K562 (cell line): ENCODE measurements around the gene ACVR2B. TPM values are rescaled to one million over a fixed set of nuclear protein-coding genes. Genes with fewer than 3 reads are reported as not detected.

ENCODE experiments used
- CHCHD3 ChIP-seq: fragments of 250-450 bp; sonication (Bioruptor Pico); IDR thresholded peaks from 2 replicates; pipeline ENCODE4 v2.1.2; 2022; ENCODE audit warnings: mild to moderate bottlenecking
- L3MBTL2 ChIP-seq: fragments of 450-650 bp; IDR thresholded peaks from 2 replicates; pipeline ENCODE4 v1.6.1; 2016; ENCODE audit warnings: mild to moderate bottlenecking, moderate library complexity
- LARP7 ChIP-seq: fragments of 450-650 bp; IDR thresholded peaks from 2 replicates; pipeline ENCODE4 v1.6.1; 2016
- NELFE ChIP-seq: IDR thresholded peaks from 2 replicates; pipeline ENCODE4 v1.6.1; 2011; ENCODE audit warnings: mild to moderate bottlenecking; ENCODE audit not compliant: insufficient read depth, insufficient read length
- NR1H2 ChIP-seq: sonication (generic); formaldehyde crosslinking; IDR thresholded peaks from 2 replicates; pipeline ENCODE4 v1.4.0; 2020; ENCODE audit warnings: mild to moderate bottlenecking, missing genetic modification reagents
- PHTF2 ChIP-seq: fragments of 250-450 bp; sonication (Bioruptor Pico); IDR thresholded peaks from 2 replicates; pipeline ENCODE4 v1.5.0; 2021; ENCODE audit warnings: mild to moderate bottlenecking
- POLR2AphosphoS5 ChIP-seq: IDR thresholded peaks from 2 replicates; pipeline ENCODE4 v1.6.1; 2011; ENCODE audit warnings: mild to moderate bottlenecking, low read depth, low read length, moderate library complexity; ENCODE audit not compliant: control insufficient read depth, insufficient read depth
- THRAP3 ChIP-seq: fragments of 450-650 bp; IDR thresholded peaks from 2 replicates; pipeline ENCODE4 v1.6.1; 2016; ENCODE audit warnings: mild to moderate bottlenecking, inconsistent platforms, borderline replicate concordance
- YBX1 ChIP-seq: fragments of 450-650 bp; IDR thresholded peaks from 2 replicates; pipeline ENCODE4 v1.7.1; 2016; ENCODE audit warnings: mild to moderate bottlenecking
- ZNF24 ChIP-seq: fragments of 450-650 bp; IDR thresholded peaks from 2 replicates; pipeline ENCODE4 v1.6.1; 2016
- ZNF668 ChIP-seq: fragments of 250-450 bp; sonication (Bioruptor Pico); IDR thresholded peaks from 2 replicates; pipeline ENCODE4 v1.8.0; 2022; ENCODE audit warnings: mild to moderate bottlenecking, inconsistent platforms
- polyA plus RNA-seq, 8 experiments: library from polyadenylated mRNA; depleted of rRNA in 4 of 8; stranded (reverse) in 5 of 8; unstranded in 3 of 8; fragments of >200 nt; fragmentation: Nextera tagmentation in 2 of 8; fragmentation: Illumina TruSeq in 1 of 8; extraction: Ambion mirVana in 2 of 8; extraction: Trizol in 1 of 8; gene quantifications; 2 replicates each; pipeline versions ENCODE4 v1.2.1 to v1.2.3, GENCODE V29; 2011 to 2014; ENCODE audit warnings: inconsistent platforms in 1 of 8, missing spikeins in 1 of 8
- total RNA-seq, 7 experiments: library from RNA; depleted of rRNA in 6 of 7; stranded (reverse); fragments of >200 nt in 6 of 7; fragmentation: Illumina TruSeq in 2 of 7; extraction: Trizol in 2 of 7; gene quantifications; 2 replicates each; pipeline versions ENCODE4 v1.2.1 to v1.2.3, GENCODE V29; 2011 to 2021; ENCODE audit warnings: low replicate concordance in 1 of 7
- TF ChIP-seq, protein P1 (sequence below): fragments of 450-650 bp; IDR thresholded peaks from 2 replicates; pipeline ENCODE4 v1.6.1; 2016; ENCODE audit warnings: low read depth
- TF ChIP-seq, protein P2 (sequence below): fragments of 450-650 bp; conservative IDR thresholded peaks from 2 replicates; pipeline ENCODE4 v1.6.1; 2016; ENCODE audit warnings: missing genetic modification characterization, low read depth, mild to moderate bottlenecking, control low read depth, missing compliant biosample characterization
- TF ChIP-seq, protein P3 (sequence below): IDR thresholded peaks from 2 replicates; pipeline ENCODE4 v1.6.1; 2011; ENCODE audit warnings: borderline replicate concordance, low read depth, mild to moderate bottlenecking, moderate library complexity, low read length; ENCODE audit not compliant: insufficient read depth, poor library complexity, severe bottlenecking
- TF ChIP-seq, protein P4 (sequence below): fragments of 450-650 bp; IDR thresholded peaks from 2 replicates; pipeline ENCODE4 v1.6.1; 2016; ENCODE audit warnings: low read depth, mild to moderate bottlenecking, moderate library complexity

ACVR2B gene
- total and polyA plus RNA-seq, 9 of the 15 experiments (the other 6 are each of a cell fraction or from before 2014, with no cell fraction given) = 1.8 to 23.7 (median 7.1) TPM

DNA sequence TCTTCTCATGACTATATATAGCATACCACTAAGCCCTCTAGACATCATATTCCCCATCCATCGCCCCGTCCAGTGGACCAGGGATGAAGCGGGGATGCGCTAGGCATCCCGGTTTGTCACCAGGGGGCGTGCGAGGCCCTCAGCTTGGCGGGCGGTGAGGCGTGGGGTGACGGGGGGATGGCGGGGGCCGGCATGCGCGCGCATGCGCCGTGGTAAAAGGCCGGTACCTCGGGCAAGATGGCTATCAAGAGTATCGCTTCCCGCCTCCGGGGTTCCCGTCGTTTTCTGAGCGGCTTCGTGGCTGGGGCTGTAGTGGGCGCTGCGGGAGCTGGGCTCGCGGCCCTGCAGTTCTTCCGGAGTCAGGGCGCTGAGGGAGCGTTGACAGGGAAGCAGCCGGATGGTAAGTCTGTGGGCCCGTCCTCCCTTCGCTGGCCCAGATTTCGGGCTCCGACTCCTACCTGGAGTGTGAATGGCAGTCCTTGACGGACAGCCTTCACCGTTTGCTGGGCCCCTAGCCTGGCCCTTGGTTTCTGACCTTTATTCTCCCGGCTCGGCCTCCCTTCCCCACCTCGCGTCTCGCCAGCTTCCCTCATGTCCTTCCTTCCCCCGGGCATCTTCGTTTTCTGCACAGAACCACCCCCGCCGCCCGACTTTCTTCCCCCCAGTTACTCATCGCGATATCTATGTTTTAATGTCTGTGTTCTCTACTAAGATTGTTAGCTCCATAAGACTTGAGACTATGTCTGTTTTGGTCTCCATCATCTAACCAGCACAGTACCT is 42.6 kb downstream of the ACVR2B start, which contains the start of gene EXOG (continued):
- TF ChIP-seq, protein P1, sequence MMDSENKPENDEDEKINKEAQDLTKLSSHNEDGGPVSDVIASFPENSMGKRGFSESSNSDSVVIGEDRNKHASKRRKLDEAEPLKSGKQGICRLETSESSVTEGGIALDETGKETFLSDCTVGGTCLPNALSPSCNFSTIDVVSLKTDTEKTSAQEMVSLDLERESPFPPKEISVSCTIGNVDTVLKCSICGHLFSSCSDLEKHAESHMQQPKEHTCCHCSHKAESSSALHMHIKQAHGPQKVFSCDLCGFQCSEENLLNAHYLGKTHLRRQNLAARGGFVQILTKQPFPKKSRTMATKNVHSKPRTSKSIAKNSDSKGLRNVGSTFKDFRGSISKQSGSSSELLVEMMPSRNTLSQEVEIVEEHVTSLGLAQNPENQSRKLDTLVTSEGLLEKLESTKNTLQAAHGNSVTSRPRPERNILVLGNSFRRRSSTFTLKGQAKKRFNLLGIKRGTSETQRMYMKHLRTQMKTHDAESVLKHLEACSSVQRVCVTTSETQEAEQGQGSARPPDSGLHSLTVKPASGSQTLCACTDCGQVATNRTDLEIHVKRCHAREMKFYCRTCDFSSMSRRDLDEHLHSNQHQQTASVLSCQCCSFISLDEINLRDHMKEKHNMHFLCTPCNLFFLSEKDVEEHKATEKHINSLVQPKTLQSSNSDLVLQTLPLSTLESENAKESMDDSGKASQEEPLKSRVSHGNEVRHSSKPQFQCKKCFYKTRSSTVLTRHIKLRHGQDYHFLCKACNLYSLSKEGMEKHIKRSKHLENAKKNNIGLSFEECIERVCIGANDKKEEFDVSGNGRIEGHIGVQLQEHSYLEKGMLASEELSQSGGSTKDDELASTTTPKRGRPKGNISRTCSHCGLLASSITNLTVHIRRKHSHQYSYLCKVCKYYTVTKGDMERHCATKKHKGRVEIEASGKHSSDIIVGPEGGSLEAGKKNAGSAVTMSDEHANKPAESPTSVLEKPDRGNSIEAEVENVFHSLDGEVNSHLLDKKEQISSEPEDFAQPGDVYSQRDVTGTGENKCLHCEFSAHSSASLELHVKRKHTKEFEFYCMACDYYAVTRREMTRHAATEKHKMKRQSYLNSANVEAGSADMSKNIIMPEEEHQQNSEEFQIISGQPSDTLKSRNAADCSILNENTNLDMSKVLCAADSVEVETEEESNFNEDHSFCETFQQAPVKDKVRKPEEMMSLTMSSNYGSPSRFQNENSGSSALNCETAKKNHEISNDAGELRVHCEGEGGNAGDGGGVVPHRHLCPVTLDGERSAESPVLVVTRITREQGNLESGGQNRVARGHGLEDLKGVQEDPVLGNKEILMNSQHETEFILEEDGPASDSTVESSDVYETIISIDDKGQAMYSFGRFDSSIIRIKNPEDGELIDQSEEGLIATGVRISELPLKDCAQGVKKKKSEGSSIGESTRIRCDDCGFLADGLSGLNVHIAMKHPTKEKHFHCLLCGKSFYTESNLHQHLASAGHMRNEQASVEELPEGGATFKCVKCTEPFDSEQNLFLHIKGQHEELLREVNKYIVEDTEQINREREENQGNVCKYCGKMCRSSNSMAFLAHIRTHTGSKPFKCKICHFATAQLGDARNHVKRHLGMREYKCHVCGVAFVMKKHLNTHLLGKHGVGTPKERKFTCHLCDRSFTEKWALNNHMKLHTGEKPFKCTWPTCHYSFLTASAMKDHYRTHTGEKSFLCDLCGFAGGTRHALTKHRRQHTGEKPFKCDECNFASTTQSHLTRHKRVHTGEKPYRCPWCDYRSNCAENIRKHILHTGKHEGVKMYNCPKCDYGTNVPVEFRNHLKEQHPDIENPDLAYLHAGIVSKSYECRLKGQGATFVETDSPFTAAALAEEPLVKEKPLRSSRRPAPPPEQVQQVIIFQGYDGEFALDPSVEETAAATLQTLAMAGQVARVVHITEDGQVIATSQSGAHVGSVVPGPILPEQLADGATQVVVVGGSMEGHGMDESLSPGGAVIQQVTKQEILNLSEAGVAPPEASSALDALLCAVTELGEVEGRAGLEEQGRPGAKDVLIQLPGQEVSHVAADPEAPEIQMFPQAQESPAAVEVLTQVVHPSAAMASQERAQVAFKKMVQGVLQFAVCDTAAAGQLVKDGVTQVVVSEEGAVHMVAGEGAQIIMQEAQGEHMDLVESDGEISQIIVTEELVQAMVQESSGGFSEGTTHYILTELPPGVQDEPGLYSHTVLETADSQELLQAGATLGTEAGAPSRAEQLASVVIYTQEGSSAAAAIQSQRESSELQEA = peak; percentile 80
- TF ChIP-seq CHCHD3 (CRISPR knock-in tag) (no peak), ZNF24 (peak; percentile 45; the same call in 1 of the 2 replicates), PHTF2 (CRISPR knock-in tag) (no peak), NELFE (no peak), YBX1 (no peak), THRAP3 (no peak), NR1H2 (CRISPR knock-in tag) (peak; percentile 84; the same call in 1 of the 2 replicates), ZNF668 (CRISPR knock-in tag) (no peak), LARP7 (no peak), L3MBTL2 (peak; percentile 92), POLR2AphosphoS5 (peak; percentile 73)
- TF ChIP-seq, protein P2, sequence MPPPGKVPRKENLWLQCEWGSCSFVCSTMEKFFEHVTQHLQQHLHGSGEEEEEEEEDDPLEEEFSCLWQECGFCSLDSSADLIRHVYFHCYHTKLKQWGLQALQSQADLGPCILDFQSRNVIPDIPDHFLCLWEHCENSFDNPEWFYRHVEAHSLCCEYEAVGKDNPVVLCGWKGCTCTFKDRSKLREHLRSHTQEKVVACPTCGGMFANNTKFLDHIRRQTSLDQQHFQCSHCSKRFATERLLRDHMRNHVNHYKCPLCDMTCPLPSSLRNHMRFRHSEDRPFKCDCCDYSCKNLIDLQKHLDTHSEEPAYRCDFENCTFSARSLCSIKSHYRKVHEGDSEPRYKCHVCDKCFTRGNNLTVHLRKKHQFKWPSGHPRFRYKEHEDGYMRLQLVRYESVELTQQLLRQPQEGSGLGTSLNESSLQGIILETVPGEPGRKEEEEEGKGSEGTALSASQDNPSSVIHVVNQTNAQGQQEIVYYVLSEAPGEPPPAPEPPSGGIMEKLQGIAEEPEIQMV (tag) = no peak
- TF ChIP-seq, protein P3, sequence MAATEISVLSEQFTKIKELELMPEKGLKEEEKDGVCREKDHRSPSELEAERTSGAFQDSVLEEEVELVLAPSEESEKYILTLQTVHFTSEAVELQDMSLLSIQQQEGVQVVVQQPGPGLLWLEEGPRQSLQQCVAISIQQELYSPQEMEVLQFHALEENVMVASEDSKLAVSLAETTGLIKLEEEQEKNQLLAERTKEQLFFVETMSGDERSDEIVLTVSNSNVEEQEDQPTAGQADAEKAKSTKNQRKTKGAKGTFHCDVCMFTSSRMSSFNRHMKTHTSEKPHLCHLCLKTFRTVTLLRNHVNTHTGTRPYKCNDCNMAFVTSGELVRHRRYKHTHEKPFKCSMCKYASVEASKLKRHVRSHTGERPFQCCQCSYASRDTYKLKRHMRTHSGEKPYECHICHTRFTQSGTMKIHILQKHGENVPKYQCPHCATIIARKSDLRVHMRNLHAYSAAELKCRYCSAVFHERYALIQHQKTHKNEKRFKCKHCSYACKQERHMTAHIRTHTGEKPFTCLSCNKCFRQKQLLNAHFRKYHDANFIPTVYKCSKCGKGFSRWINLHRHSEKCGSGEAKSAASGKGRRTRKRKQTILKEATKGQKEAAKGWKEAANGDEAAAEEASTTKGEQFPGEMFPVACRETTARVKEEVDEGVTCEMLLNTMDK = peak; percentile 60
- TF ChIP-seq, protein P4, sequence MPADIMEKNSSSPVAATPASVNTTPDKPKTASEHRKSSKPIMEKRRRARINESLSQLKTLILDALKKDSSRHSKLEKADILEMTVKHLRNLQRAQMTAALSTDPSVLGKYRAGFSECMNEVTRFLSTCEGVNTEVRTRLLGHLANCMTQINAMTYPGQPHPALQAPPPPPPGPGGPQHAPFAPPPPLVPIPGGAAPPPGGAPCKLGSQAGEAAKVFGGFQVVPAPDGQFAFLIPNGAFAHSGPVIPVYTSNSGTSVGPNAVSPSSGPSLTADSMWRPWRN = no peak
